CD4-positive, alpha-beta T cell (primary cell): ENCODE results near the gene HKDC1. TPM values are rescaled to one million over a fixed set of nuclear protein-coding genes. Genes with fewer than 3 reads are reported as not detected.

Experiments
- ATAC-seq: fragments of 200-7000 bp; cut with Tn5 transposase; one replicate; pipeline ENCODE4 v1.10.0; 2022; ENCODE audit warnings: mild to moderate bottlenecking; ENCODE audit not compliant: poor library complexity
- CTCF ChIA-PET: fragments of 350-600 bp; sonication (Branson Sonifier 250); formaldehyde crosslinking; loops from one replicate; lab custom pipeline; 2021; ENCODE audit warnings: antibody characterized with exemption, inconsistent platforms; lab: Charles Lee
- POLR2A ChIA-PET: fragments of 350-600 bp; sonication (Branson Sonifier 250); formaldehyde crosslinking; loops from one replicate; lab custom pipeline; 2021; ENCODE audit warnings: antibody characterized with exemption, inconsistent platforms; lab: Charles Lee
- DNase-seq, 14 experiments: peaks; one replicate each; pipeline ENCODE4 v3.0.0-alpha.2; 2013 to 2020; ENCODE audit warnings: mixed read lengths in 2 of 14
- H3K27ac ChIP-seq, 2 donors: one replicate each; pipeline versions ENCODE4 v1.5.1 to v1.7.0; 2013; ENCODE audit warnings: low read length in 2 of 2, low read depth in 1 of 2, mild to moderate bottlenecking in 1 of 2
- H3K27me3 ChIP-seq, 2 experiments: 1 replicate in 1 of 2; 2 replicates in 1 of 2; pipeline versions ENCODE4 v1.6.1 to v1.7.0; 2013; ENCODE audit warnings: low read length in 2 of 2, control low read depth in 1 of 2, mild to moderate bottlenecking in 1 of 2, moderate library complexity in 1 of 2; ENCODE audit not compliant: insufficient read depth in 2 of 2, control insufficient read depth in 1 of 2
- H3K36me3 ChIP-seq: one replicate; pipeline ENCODE4 v1.6.1; 2013; ENCODE audit warnings: low read length, control low read depth; ENCODE audit not compliant: insufficient read depth
- H3K4me1 ChIP-seq: one replicate; pipeline ENCODE4 v1.6.1; 2013; ENCODE audit warnings: low read length, control low read depth; ENCODE audit not compliant: insufficient read depth
- H3K4me3 ChIP-seq: one replicate; pipeline ENCODE4 v1.5.1; 2013; ENCODE audit warnings: mild to moderate bottlenecking, low read length, moderate library complexity
- H3K9me3 ChIP-seq, 2 experiments: 1 replicate in 1 of 2; 2 replicates in 1 of 2; pipeline versions ENCODE4 v1.6.1 to v1.7.0; 2013; ENCODE audit warnings: low read length in 2 of 2, mild to moderate bottlenecking in 2 of 2, control low read depth in 1 of 2, moderate library complexity in 1 of 2; ENCODE audit not compliant: control insufficient read depth in 1 of 2, insufficient read depth in 1 of 2
- H3K27ac Mint-ChIP-seq: one replicate; pipeline ENCODE4 v1.8.0; 2020; ENCODE audit warnings: mixed read lengths
- H3K27me3 Mint-ChIP-seq: one replicate; pipeline ENCODE4 v1.8.0; 2021; ENCODE audit warnings: mixed read lengths
- H3K36me3 Mint-ChIP-seq: one replicate; pipeline ENCODE4 v1.8.0; 2021; ENCODE audit warnings: low read depth, mixed read lengths
- H3K4me1 Mint-ChIP-seq: one replicate; pipeline ENCODE4 v1.8.0; 2021; ENCODE audit warnings: low read depth, mixed read lengths
- H3K4me3 Mint-ChIP-seq: one replicate; pipeline ENCODE4 v1.8.0; 2020; ENCODE audit warnings: mild to moderate bottlenecking, mixed read lengths
- H3K9me3 Mint-ChIP-seq: one replicate; pipeline ENCODE4 v1.8.0; 2020; ENCODE audit warnings: mixed read lengths
- CTCF ChIP-seq: fragments of 200-600 bp; IDR thresholded peaks from one replicate; pipeline ENCODE4 v1.8.0; 2022; ENCODE audit warnings: antibody characterized with exemption, mild to moderate bottlenecking
- intact Hi-C, 2 experiments: fragments of 100-400 bp; cut with DNase I in 1 of 2; cut with micrococcal nuclease in 1 of 2; formaldehyde crosslinking; loops; one replicate each; pipeline versions ENCODE4 v1.15.1 to v1.9.0; 2023 to 2025; cut with DNase I, micrococcal nuclease
- total RNA-seq, 174 experiments: library from RNA in 2 of 174; stranded (reverse) in 2 of 174; gene quantifications; one replicate each; pipeline ENCODE4 v1.2.3 and lab custom pipeline; 2021 to 2026

Gene HKDC1
- total RNA-seq, 2 experiments from 2014 or later, result 3.1 to 4.5 TPM

- Histone ChIP-seq H3K27ac (no peak overlapping the region), H3K4me3 (no peak overlapping the region), H3K36me3 (no peaks in the 10 kb centered on the region), H3K27me3 (no peaks in the 10 kb centered on the region), H3K4me1 (peaks cover 81% of the 10 kb centered on the region), H3K9me3 (no peaks in the 10 kb centered on the region)
- no peak for TF ChIP-seq CTCF
- ChIA-PET POLR2A (interaction anchor here (0.6 kb wide), 1 partner anchor 132 kb away, joined by 4 read pairs; no protein-coding TSS in a partner anchor), CTCF (interaction anchor here (0.9 kb wide), 1 partner anchor 166 kb away, joined by 3 read pairs; no protein-coding TSS in a partner anchor)
- DNase-seq (no peak), ATAC-seq (no peak)
- intact Hi-C loops, result loop anchor here in 1 of 2 experiments (10.0 kb wide), 1 partner anchor 222 kb away; no protein-coding TSS in a partner anchor
- Mint-ChIP-seq H3K36me3 (no peaks in the 10 kb centered on the region), H3K27ac (no peak overlapping the region), H3K27me3 (no peaks in the 10 kb centered on the region), H3K9me3 (no peaks in the 10 kb centered on the region), H3K4me1 (peaks cover 67% of the 10 kb centered on the region), H3K4me3 (no peak overlapping the region)
These were observed 6.9 kb downstream of the HKDC1 start for GRCh38 chr10:69226919-69227450.

GRCh38 chr10:69228151-69228550, 8.0 kb downstream of the HKDC1 start:
- ATAC-seq (no peak), DNase-seq (no peak)
- Mint-ChIP-seq H3K36me3 (no peaks in the 10 kb centered on the region), H3K27me3 (no peaks in the 10 kb centered on the region), H3K4me3 (no peak overlapping the region), H3K4me1 (peaks cover 67% of the 10 kb centered on the region), H3K9me3 (no peaks in the 10 kb centered on the region), H3K27ac (peak overlapping the region; percentile 83)
- CTCF ChIA-PET, result interaction anchor here (1.2 kb wide), 1 partner anchor 164 kb away, joined by 3 read pairs; no protein-coding TSS in a partner anchor
- POLR2A ChIA-PET, result interaction anchor here (0.6 to 1.5 kb wide), 5 partner anchors 12 to 164 kb away, joined by 3 to 4 read pairs (median 4); partner anchors contain the start of gene SUPV3L1
- no peaks in the 10 kb centered on the region for H3K9me3 ChIP-seq
- peaks cover 82% of the 10 kb centered on the region for H3K4me1 ChIP-seq
- intact Hi-C loops, result loop anchor here in 1 of 2 experiments (10.0 kb wide), 1 partner anchor 223 kb away; no protein-coding TSS in a partner anchor
- no peak overlapping the region for H3K27ac ChIP-seq
- H3K4me3 ChIP-seq, result no peak overlapping the region
- no peaks in the 10 kb centered on the region for H3K27me3 ChIP-seq
- H3K36me3 ChIP-seq, result no peaks in the 10 kb centered on the region
- TF ChIP-seq CTCF, result no peak

- no peaks in the 10 kb centered on the region for H3K36me3 ChIP-seq
- no peak for ATAC-seq
- H3K4me1 ChIP-seq, result peaks cover 93% of the 10 kb centered on the region
- no peak for TF ChIP-seq CTCF
- peak overlapping the region in 1 of 2 donors; percentile 10 for H3K27ac ChIP-seq
- H3K27ac Mint-ChIP-seq, result peak overlapping the region; percentile 83
- H3K27me3 ChIP-seq, result no peaks in the 10 kb centered on the region
- peaks cover 70% of the 10 kb centered on the region for H3K4me1 Mint-ChIP-seq
- no peak for DNase-seq
- H3K9me3 ChIP-seq, result no peaks in the 10 kb centered on the region
- H3K4me3 ChIP-seq, result peak overlapping the region; percentile 25
- H3K36me3 Mint-ChIP-seq, result no peaks in the 10 kb centered on the region
- intact Hi-C loops, result loop anchor here in 1 of 2 experiments (10.0 kb wide), 1 partner anchor 225 kb away; no protein-coding TSS in a partner anchor
- H3K27me3 Mint-ChIP-seq, result no peaks in the 10 kb centered on the region
- ChIA-PET CTCF (interaction anchor here (0.8 to 1.2 kb wide), 2 partner anchors 163 to 179 kb away, joined by 3 to 4 read pairs; no protein-coding TSS in a partner anchor), POLR2A (interaction anchor here (0.9 to 1.5 kb wide), 5 partner anchors 14 to 163 kb away, joined by 3 to 4 read pairs (median 4); no protein-coding TSS in a partner anchor)
- H3K9me3 Mint-ChIP-seq, result no peaks in the 10 kb centered on the region
- H3K4me3 Mint-ChIP-seq, result peak overlapping the region; percentile 73
These were observed 9.4 kb downstream of the HKDC1 start for GRCh38 chr10:69229616-69229916.
